D721Med (cell line): Measurements from ENCODE around the gene GMDS.
A peak's percentile ranks its signal among the peaks of the same experiment; 100 is the strongest.

Source experiments
- DNase-seq: peaks from one replicate; pipeline ENCODE4 v3.0.0; 2011; ENCODE audit warnings: low spot score; ENCODE audit not compliant: insufficient read length
- FAIRE-seq: peaks from 2 replicates; lab custom pipeline; 2011; peaks lifted over from hg19 to GRCh38; lab: Jason Lieb, UNC
- TF ChIP-seq, protein P1 (sequence below): IDR thresholded peaks from 2 replicates; pipeline ENCODE4 v1.5.1; 2012; ENCODE audit warnings: mild to moderate bottlenecking, control low read depth; ENCODE audit not compliant: insufficient read depth; ENCODE audit errors: missing control alignments

GMDS gene

DNA sequence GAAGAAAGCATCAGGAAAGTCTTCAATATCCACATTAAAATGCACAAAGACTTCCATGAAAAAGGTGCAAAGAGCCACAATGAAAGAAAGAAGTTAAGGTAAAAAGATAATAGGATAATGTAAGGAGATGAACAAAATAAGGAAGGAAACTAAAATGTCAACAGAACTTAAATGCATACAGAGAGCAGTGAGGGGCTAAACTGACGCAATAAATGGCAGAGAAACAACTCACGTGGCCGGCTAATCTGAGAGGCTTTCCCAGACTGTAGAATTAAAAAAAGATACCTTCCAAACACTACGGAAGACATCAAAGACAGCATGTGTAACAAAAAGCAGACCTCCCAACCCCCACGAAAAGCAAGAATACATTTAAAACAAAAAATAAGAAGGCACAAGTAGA, 73.7 kb downstream of the GMDS start:
- TF ChIP-seq, protein P1, sequence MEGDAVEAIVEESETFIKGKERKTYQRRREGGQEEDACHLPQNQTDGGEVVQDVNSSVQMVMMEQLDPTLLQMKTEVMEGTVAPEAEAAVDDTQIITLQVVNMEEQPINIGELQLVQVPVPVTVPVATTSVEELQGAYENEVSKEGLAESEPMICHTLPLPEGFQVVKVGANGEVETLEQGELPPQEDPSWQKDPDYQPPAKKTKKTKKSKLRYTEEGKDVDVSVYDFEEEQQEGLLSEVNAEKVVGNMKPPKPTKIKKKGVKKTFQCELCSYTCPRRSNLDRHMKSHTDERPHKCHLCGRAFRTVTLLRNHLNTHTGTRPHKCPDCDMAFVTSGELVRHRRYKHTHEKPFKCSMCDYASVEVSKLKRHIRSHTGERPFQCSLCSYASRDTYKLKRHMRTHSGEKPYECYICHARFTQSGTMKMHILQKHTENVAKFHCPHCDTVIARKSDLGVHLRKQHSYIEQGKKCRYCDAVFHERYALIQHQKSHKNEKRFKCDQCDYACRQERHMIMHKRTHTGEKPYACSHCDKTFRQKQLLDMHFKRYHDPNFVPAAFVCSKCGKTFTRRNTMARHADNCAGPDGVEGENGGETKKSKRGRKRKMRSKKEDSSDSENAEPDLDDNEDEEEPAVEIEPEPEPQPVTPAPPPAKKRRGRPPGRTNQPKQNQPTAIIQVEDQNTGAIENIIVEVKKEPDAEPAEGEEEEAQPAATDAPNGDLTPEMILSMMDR, result no peak
- no peak for DNase-seq
- no peak for FAIRE-seq

DNA sequence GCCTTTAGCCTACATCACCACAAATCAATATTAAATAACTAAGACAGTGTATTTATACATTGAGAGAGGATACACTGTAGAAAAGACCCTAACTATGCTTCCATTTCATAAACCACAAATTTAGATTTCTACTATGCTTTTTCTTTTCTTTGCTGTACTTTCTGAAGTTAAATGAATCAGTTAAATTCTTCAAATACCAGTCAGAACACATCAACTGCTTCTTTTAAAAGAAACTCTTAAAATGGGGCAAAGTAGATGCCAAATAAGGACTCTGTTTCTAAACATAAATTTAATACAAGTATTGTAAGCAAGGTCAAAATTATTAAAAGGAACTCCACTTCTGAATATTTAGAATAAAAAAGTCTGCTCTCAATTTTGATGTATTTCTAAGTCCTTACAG, 76.9 kb downstream of the GMDS start:
- FAIRE-seq, result no peak
- TF ChIP-seq, protein P1, result no peak
- DNase-seq, result no peak

DNA sequence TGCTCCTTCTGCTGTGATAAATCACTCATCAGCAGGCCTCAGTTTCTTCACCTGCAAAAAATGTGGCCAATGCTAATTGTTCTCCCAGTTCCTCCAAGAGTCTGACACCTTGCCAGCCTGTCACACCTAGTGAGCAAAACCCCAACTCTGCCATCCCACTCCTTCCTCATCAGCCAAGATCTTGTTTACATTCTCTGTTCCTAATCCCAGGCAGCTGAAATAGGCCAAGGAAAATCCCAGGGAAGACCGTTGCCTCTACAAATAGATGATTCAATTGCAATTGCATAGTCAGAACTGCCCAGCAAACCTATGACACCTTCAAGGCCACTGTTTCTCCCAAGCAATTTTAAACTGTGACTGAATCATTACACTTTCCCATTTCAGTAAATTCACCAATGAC, 78.7 kb downstream of the GMDS start:
- FAIRE-seq, result no peak
- TF ChIP-seq, protein P1, result no peak
- no peak for DNase-seq

DNA sequence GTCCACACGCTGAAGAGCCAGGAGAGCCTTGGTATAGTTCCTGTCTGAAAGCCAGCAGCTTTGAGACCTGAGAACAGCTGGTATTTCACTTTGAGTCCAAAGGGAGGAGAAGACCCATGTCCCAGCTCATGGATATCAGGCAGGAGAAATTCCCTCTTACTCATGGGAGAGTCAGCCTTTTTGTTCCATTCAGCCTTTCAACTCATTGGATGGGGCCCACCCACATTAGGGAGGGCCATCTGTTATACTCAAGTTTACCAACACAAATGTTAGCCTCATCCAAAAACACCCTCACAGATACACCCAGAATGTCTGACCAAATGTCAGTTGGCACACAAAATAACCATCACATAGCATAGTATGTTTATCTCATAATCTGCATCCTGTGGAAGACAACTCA, 80.1 kb downstream of the GMDS start:
- TF ChIP-seq, protein P1, result no peak
- FAIRE-seq (no peak), DNase-seq (no peak)

DNA sequence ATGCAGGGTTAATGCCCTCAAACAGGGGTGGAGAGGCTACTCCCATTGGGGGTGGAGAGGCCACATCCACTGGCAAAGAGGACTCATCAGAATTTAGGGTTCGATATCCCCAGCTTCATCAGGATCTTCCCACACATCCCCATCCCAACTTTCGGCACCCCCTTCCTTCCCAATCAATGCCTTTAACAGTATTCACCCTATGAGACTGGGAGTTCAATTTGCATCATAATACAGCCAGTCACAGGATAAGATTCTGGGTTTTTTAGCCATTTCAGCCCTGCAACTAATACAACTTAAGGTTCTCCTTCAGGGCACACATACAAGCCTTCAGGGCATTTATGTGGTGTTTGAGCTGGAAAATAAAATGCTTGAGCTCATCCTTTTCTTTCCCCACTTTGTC, 80.9 kb downstream of the GMDS start:
- DNase-seq (no peak), FAIRE-seq (no peak)
- TF ChIP-seq, protein P1, result no peak

DNA sequence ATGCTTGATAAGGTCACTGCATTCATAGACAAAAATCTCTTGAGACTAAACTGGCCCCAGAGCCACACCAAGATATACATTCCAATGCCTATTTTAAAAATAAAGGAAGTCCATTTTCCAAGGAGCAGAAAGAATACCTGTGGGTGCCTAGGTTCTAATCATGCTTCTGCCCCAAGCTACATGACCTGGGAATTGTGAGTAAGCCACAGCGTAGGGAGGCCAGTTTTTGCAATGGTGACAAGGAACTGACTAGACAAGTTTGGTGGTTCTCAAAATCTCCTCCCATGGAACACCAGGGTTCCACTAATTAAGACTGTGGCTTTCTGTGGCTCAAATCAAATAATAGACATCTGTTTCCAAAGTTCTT, 83.3 kb downstream of the GMDS start:
- TF ChIP-seq, protein P1, result no peak
- FAIRE-seq (no peak), DNase-seq (no peak)

DNA sequence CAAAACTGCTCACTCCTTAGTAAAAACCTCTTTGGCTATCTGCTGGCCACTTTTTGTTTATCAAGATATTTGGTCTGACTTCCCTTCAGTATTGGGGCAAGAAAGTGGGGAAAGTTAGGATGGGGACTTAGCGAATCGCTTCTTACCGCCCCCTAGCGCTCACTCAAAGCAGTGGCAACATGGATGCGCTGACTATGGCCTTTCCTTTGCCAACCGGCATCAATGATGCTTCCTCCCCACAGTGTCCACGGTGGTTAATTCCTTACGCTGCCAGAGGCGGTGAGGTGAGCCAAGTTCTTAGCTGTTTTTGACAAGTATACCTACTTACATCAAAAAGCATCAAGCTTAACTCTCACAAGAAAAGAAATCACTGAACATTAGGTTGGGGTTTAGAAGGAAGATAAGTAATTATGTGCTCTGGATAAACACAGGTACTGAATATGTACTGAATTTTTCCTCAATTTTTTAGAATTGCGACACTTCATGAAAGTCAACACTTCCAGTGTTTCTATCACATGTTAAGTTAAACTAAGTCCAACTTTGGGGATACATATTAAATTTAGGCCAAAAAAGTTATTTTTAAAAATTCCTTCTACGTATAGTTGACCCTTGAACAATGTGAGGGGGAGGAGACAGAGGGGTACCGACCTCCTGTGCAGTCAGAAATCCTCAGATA, 86.7 kb downstream of the GMDS start:
- FAIRE-seq (no peak), DNase-seq (no peak)
- TF ChIP-seq, protein P1, result peak; percentile 14
